ENCODE data around the gene MGAT5B. TPM values are rescaled to one million over a fixed set of nuclear protein-coding genes. Genes with fewer than 3 reads are reported as not detected.
"Not testable (repeated sequence)": the region's sequence is repeated elsewhere in the genome, so short reads cannot be mapped to it uniquely, and the experiment has no call there.

The MGAT5B gene, protein sequence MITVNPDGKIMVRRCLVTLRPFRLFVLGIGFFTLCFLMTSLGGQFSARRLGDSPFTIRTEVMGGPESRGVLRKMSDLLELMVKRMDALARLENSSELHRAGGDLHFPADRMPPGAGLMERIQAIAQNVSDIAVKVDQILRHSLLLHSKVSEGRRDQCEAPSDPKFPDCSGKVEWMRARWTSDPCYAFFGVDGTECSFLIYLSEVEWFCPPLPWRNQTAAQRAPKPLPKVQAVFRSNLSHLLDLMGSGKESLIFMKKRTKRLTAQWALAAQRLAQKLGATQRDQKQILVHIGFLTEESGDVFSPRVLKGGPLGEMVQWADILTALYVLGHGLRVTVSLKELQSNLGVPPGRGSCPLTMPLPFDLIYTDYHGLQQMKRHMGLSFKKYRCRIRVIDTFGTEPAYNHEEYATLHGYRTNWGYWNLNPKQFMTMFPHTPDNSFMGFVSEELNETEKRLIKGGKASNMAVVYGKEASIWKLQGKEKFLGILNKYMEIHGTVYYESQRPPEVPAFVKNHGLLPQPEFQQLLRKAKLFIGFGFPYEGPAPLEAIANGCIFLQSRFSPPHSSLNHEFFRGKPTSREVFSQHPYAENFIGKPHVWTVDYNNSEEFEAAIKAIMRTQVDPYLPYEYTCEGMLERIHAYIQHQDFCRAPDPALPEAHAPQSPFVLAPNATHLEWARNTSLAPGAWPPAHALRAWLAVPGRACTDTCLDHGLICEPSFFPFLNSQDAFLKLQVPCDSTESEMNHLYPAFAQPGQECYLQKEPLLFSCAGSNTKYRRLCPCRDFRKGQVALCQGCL
- under 1 TPM; 0.16 to 0.25 (median 0.22) TPM for polyA plus RNA-seq

DNA sequence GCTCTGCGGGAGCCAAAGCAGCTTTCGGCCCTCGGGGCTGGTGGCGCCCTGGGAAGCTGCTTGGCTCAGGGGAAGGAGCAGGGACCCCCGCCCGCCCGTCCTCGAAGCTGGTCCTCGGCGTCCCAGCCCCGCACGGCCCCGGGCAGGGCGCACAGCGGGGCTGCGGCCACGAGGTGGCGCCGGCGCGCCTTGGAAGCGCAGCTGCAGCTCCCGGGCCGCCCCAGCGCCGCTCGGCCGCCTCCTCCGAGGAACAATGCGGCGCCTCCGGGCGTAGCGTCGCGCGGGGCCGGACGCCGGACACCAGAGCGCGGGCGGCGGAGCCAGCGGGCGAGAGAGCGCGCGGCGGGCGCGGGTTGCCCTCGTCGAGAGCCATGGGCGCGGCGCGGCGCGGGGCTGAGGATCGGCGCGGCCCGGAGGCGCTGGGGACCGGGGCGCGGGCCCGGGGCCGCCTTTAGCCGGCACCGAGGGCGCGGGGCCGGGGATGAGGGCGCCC, at the start of gene MGAT5B:
MGAT5B (plus strand) TSS at position 229 of the 493 bp plus-strand sequence. CDS start 626 bp downstream, outside the sequence.
- H3K27ac ChIP-seq (ENCODE audit: low read depth, low read length): no peak within 1 kb of the TSS
- 0 to 1% (median 1%) methylated on average over 54 to 75 of the region's 76 CpGs for WGBS, 3 donors

DNA sequence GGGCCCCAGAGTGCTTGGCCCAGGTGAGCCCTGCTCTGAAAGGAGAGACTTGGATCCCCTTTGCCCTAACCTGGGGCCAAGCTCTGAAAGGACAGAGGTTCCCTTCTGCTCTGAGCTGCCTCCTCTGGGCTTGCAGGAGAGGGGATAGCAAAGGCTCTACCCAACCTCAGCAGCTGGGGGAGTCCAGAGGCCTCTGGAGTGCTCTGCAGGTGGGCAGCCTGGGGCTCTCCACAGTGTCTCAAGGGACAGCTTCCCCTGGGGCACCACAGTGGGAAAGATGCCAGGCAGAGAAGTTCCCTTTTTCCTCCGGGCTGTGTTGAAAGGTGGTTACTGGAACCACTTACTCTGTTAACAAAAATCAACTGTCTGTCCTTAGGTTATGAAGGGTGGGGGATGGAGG, 48.2 kb upstream of the MGAT5B start:
- no peak overlapping the region for H3K27ac ChIP-seq (ENCODE audit: low read depth, low read length)
- 6 to 56% (median 16%) methylated on average over 1 of the region's 1 CpG for WGBS, 3 donors

DNA sequence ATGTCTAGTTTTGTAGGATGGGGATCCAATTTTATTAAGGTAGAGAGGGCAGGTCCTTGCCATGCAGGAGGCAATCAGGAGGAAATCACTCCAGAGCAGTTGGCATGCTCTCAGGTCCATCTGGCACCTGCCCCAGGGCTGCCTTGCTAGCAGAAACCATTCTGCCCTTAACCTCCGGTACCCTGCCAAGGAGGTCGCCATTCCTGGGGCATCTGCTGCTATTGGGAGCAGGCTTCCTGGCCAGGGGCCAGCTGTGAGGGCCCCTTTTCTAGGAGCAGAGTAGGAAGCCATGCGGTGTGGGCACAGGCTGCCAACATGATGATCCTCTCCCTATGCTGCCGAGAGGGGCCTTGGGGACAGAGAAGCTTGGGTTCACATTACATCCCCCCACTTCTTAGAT, 47.6 kb upstream of the MGAT5B start:
- 60 to 89% (median 70%) methylated on average over 4 of the region's 4 CpGs for WGBS, 3 donors
- no peak overlapping the region for H3K27ac ChIP-seq (ENCODE audit: low read depth, low read length)

DNA sequence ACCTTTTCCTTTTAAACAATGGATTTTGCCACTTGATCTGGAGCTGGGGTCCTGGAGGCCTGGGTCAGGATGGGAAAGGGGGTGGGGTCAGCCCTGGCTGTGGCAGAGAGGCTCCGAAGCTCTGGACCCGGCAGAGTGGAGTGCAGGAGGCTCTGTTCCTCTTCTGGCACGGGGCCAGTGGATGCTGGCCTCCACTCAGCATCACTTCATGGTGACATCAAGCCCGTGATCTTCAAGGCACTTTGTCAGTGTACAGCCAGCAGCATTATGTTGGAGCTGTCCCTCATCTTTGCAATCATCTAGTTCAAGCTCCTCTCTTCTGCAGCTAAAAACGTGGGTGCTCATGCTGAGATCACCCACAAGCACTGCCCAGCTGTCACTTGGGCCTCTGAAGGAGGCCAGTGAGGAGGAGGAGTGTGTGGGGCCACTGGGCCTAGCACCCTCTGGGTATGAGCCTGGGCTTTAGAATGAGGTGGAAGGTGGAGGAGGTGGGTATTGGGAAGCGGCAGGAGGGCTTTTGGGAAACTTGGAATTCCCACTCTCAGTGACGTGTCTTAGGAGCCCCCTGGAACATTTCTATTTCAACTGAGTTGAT, 45.9 kb upstream of the MGAT5B start:
- WGBS, 3 donors: 70 to 79% (median 74%) methylated on average over 7 of the region's 7 CpGs
- no peak overlapping the region for H3K27ac ChIP-seq (ENCODE audit: low read depth, low read length)

DNA sequence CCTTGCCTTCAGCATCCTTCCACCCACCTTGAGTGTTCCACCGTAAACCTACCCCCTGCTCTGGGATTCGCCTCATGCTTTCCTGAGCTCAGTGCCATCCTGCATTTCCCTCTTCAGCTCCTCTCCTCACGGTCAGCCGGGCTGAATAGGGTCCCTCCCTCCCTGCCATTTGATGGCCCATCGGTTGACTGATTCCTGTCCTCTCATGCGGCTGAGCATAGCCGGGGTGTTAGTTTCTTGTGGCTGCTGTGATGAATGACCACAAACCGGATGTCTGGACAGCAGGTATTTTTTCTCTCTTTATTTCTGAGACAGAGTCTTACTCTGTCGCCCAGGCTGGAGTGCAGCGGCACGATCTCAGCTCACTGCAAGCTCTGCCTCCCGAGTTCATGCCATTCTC, 44.1 kb upstream of the MGAT5B start:
- no peak overlapping the region for H3K27ac ChIP-seq (ENCODE audit: low read depth, low read length)
- 75 to 83% (median 83%) methylated on average over 12 of the region's 12 CpGs for WGBS, 3 donors

DNA sequence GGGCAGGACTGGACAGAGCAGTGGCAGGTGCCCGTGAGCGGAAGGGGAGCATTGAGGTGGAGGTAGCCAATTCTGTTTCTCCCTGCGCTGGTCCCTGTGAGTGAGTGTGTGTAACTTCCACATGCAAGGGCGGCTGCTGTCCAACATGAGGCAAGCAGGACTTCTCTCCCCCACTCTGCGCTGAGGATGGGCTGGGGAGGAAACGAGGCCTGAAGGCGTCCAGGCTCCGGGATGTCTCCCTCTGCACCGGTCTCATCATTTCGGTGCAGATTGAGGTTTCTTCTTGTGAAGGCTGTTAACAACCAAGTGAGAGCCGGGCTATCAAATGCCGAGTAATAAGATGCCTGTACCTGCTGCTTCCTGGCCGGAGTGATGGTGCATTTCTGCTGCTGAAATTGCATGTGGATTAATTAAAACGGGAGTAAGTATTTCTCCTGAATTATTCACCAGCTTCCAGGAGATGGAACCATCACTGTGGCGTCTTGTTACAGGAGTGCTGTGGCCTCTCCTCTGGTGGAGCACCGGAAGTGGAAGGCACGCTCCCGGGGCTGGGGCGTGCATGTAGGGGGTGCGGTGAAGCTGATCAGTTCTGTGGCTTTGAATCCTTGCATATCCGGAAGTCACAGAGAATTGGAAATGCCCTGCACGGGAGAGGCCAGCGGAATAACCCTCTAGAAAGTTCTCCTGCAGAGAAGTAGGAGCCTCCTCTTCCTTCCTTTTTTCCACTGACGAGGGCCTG, 41.7 kb upstream of the MGAT5B start:
- WGBS, 3 donors: 49 to 59% (median 56%) methylated on average over 23 to 24 of the region's 24 CpGs
- H3K27ac ChIP-seq (ENCODE audit: low read depth, low read length): no peak overlapping the region

DNA sequence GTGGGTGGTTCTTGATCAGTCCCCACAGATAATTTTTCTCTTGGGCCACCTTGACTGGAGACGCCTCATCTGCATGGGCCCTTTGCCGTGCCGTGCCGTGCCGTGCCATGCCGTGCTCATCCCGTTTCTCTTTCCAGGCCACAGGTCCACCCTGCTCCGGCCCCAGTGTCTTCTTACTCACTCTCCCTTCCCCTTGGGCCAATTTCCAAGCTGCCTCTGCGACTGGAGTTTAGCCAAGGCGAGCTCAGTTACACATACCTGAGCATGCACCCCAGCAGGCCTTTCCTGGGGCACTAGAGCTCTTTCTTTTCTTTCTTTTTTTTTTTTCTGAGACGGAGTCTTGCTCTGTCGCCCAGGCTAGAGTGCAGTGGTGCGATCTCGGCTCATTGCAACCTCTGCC, 40.5 kb upstream of the MGAT5B start:
- no peak overlapping the region for H3K27ac ChIP-seq (ENCODE audit: low read depth, low read length)
- 77 to 84% (median 80%) methylated on average over 12 to 14 of the region's 14 CpGs for WGBS, 3 donors

DNA sequence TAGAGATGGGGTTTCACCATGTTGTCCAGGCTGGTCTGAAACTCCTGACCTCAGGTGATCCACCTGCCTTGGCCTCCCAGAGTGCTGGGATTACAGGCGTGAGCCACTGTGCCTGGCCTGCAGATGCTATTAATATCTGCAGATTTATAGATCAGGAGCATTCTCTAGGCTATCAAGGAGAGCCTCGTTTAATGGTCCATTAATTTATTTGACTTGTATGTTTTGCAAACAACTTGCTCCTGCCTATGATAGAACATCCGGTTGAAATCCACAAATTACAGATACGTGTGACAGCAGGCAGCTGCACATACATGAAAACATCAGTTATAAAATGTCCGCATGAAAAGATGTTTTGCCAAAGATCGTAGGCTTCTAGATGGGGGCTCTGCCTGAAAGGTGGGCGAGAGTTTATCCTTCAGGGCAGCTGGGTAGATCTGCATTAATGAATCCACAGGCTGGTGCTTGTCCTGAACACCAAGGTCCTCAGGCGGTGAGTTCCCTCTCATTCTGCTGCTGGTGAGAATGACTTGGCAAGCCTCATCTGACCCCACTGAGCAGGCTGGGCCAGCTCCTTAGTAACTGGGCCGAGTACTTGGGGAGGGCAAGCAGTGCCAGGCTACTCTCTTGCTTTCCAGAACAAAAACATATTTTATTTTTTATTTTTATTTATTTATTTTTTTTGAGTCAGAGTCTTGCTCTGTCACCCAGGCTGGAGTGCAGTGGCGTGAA, 37.1 kb upstream of the MGAT5B start:
- no peak overlapping the region for H3K27ac ChIP-seq (ENCODE audit: low read depth, low read length)
- WGBS, 3 donors: 51 to 84% (median 84%) methylated on average over 10 of the region's 10 CpGs

DNA sequence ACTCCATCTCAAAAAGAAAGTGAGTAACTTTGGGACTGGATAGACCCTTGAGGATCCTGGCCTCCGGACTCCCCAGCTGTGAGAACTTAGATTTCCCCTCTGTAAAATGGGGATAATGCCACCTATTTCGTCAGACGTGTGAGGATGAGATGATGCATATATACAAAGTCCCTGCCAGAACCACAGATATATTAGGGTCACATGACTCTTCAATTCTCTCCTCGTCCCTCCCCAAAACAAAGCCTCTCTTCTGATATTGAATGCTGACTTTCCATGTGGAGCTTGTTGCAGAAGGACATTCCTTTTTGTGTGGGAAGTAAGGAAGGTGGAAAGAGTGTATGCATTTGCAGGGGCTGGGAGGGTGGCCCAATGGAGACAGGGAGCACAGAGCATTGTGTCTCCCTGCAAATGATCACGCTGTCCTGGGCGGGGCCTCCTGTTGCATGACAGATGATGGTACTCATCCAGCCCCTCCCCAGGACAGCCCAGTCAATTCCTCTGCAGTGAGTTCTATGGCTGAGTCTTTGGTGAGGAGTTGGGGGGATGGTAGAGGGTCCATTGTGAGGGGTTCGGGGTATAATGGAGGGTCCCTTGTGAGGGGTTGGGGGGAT, 35.1 kb upstream of the MGAT5B start:
- 73 to 90% (median 84%) methylated on average over 7 of the region's 7 CpGs for WGBS, 3 donors
- H3K27ac ChIP-seq (ENCODE audit: low read depth, low read length): no peak overlapping the region

DNA sequence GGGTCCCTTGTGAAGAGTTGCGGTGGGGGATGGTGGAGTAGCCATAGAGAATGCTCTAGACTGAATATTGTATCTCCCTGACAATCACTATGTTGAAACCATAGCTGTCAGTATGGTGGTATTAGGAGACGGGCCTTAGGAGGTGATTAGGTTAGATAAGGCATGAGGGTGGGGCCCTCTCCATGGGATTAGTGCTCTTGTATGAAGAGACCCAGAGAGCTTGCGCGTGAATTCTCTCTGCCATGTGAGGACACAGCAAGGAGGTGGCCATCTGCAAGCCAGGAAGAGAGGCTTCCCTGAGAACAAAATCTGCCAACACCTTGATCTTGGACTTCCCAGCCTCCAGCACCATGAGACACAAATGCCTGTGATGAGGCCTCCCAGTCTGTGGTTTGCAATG, 34.5 kb upstream of the MGAT5B start:
- no peak overlapping the region for H3K27ac ChIP-seq (ENCODE audit: low read depth, low read length)
- 87 to 95% (median 88%) methylated on average over 4 of the region's 4 CpGs for WGBS, 3 donors

DNA sequence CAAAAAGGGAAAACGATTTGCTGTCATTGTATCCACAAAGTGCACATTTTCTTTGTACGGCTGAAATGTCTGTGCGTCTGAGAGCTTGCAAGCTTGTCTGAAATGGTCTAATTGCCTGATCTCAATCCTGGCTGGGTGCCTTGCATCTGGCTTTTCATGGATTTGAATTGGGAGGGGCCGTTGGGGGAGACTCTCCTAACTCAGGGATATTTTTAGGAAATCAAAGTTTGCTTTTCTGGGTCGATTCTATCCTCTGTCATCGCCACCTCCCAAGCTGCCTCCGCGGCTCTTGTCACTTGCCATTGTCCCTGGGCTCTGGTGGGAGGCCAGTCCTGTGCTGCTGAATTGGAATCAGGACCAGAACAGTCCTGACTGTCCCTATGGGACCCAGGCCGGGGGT, 33.3 kb upstream of the MGAT5B start:
- WGBS, 3 donors: 47 to 67% (median 55%) methylated on average over 9 of the region's 9 CpGs
- H3K27ac ChIP-seq (ENCODE audit: low read depth, low read length): no peak overlapping the region

DNA sequence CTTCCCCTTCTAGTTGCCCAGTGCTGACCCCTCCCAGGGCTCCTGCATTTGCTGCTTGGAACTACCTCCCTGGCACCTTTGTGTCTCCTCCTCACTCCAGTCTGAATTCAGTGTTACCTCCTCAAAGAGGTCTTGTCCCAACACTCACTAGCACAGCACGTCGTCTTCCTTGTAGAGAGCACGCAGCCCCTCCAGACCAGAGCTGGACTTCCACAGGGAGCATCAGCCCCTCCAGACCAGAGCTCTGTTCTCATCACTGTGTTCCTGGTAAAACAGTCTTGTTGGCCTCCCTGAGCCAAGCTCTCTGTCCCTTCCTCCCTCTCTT, 27.8 kb upstream of the MGAT5B start:
- WGBS, 3 donors: 19 to 43% (median 34%) methylated on average over 3 of the region's 3 CpGs
- H3K27ac ChIP-seq (ENCODE audit: low read depth, low read length): no peak overlapping the region

DNA sequence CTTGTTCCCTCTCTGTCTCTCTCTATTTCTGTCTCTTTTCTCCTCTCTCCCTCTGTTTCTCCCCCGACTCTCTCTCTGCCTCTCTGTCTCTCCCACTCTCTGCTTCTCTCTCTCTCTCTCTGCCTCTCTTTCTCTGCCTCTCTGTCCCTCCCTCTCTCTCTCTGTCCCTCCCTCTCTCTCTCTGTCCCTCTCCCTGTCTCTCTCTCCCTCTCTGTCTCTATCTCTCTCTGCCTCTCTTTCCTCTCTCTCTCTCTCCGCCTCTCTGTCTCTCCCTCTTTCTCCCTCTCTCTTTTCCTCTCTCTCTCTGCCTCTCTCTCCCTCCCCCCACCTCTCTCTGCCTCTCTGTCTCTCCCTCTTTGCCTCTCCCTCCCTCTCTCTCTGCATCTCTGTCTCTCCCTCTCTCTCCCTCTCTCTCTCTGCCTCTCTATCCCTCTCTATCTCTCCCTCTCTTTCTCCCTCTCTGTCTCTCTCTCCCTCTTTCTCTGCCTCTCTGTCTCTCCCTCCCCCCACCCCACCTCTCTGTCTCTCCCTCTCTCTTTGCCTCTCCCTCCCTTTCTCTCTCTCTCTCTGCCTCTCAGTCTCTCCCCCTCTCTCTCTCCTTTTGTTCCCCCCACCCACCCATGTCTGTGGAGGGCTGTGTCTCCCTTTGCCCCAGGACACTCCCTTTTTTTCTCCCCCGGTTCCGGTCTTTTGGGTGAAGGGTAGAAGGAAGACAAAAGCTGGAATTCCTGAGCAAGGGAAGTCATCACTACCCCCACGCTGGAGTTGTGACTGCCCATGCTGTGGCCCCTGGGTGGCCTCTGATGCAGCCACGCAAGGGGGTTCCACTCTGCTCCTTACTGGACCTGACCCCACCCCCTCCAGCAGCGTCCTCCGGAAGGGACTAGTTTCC, 27.1 kb upstream of the MGAT5B start:
- 7 to 15% (median 10%) methylated on average over 8 of the region's 8 CpGs for WGBS, 3 donors
- H3K27ac ChIP-seq (ENCODE audit: low read depth, low read length): no peak overlapping the region

DNA sequence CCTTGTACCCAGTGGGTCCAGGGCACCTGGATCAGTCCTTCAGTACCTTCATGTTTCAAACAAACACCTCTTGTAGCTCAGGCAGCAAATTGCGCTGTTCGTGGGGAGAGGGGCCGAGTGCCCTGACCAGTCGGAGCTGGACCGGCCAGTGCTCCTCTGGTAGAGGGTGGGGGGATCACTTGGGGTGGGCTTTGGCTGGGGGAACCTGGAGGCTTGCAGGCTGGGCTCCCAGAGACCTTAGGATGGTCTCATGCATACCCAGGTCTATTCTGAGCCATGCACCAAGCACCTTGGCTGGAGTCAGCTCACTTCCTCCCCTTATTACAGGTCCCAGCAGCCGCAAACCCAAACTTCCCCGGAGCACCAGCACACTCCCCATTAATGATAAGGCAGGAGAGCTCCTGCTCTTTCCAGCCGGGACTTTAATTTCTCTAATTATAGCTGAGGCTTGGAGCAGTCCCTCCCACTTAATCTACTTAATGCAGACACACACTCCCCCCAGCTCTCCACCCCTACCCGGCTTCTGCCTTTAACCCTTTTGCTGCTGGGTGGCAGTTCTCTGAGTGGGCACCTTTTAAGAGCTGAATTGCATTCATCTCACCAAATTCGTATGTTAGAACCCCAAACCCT, 26.3 kb upstream of the MGAT5B start:
- H3K27ac ChIP-seq (ENCODE audit: low read depth, low read length): no peak overlapping the region
- 8 to 11% (median 10%) methylated on average over 10 of the region's 10 CpGs for WGBS, 3 donors

DNA sequence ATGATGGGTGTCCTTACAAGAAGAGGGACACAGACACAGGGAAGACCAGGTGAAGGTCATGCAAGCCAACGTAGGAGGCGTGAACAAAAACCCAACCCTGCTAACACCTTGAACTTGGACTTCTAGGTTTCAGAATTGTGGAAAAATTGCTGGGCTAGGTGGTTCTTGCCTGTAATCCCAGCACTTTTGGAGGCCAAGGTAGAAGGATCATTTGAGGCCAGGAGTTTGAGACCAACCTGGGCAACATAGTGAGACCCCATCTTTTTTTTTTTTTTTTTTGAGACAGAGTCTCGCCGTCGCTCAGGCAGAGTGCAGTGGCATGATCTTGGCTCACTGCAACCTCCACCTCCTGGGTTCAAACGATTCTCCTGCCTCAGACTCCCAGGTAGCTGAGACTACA, 25.1 kb upstream of the MGAT5B start:
- 83 to 94% (median 94%) methylated on average over 6 of the region's 6 CpGs for WGBS, 3 donors
- H3K27ac ChIP-seq (ENCODE audit: low read depth, low read length): not testable (repeated sequence)

All from adipose tissue (tissue), 3 donors.